A673 (cell line): ENCODE results near the gene WDR54. TPM values are rescaled to one million over a fixed set of nuclear protein-coding genes. Genes with fewer than 3 reads are reported as not detected.

Experiments used
- Bru-seq: library from RNA; stranded (reverse); fragments of 400-500 nt; gene quantifications from one replicate; lab custom pipeline; 2021; lab: Mats Ljungman, UMichigan
- BruChase-seq, 2 experiments: library from RNA; stranded (reverse); fragments of 400-500 nt; gene quantifications; one replicate each; lab custom pipeline; 2021; lab: Mats Ljungman, UMichigan
- BruUV-seq: library from RNA; stranded (reverse); fragments of 400-500 nt; replicated peaks from 2 replicates; lab custom pipeline; 2021; lab: Mats Ljungman, UMichigan
- CTCF ChIA-PET: fragments of 300-600 bp; sonication (Branson Sonifier 250); formaldehyde crosslinking; loops from one replicate; lab custom pipeline; 2022; ENCODE audit warnings: antibody characterized with exemption; lab: Charles Lee
- POLR2A ChIA-PET: fragments of 300-600 bp; sonication (Branson Sonifier 250); formaldehyde crosslinking; loops from one replicate; lab custom pipeline; 2022; ENCODE audit warnings: antibody characterized with exemption; ENCODE audit not compliant: low non-redundant PET; lab: Charles Lee
- DNase-seq: peaks from one replicate; pipeline ENCODE4 v3.0.0-alpha.2; 2015; ENCODE audit warnings: low spot score
- H3K27ac ChIP-seq: fragments of 200-600 bp; sonication (generic); 2 replicates; pipeline ENCODE4 v1.5.1; 2016; ENCODE audit warnings: mixed run types, low read depth, mild to moderate bottlenecking, mixed read lengths, antibody characterized with exemption, low read length; ENCODE audit not compliant: poor library complexity, severe bottlenecking
- H3K27me3 ChIP-seq: fragments of 200-600 bp; sonication (generic); replicated peaks from 2 replicates; pipeline ENCODE4 v1.6.1; 2017; ENCODE audit warnings: mixed run types, low read depth, mild to moderate bottlenecking, mixed read lengths, antibody characterized with exemption, low read length; ENCODE audit not compliant: insufficient read depth, poor library complexity
- H3K36me3 ChIP-seq: fragments of 200-600 bp; sonication (generic); 2 replicates; pipeline ENCODE4 v1.6.1; 2016; ENCODE audit warnings: mixed run types, mild to moderate bottlenecking, mixed read lengths, antibody characterized with exemption, low read length; ENCODE audit not compliant: insufficient read depth, poor library complexity, severe bottlenecking
- H3K4me1 ChIP-seq: fragments of 200-600 bp; sonication (generic); 2 replicates; pipeline ENCODE4 v1.6.1; 2017; ENCODE audit warnings: mixed run types, mild to moderate bottlenecking, mixed read lengths, antibody characterized with exemption, low read length; ENCODE audit not compliant: insufficient read depth, poor library complexity, severe bottlenecking
- H3K4me3 ChIP-seq: fragments of 200-600 bp; sonication (generic); 2 replicates; pipeline ENCODE4 v1.5.1; 2016; ENCODE audit warnings: low read depth, mixed run types, mild to moderate bottlenecking, mixed read lengths, low read length; ENCODE audit not compliant: poor library complexity, severe bottlenecking
- H3K9me3 ChIP-seq: fragments of 200-600 bp; sonication (generic); 2 replicates; pipeline ENCODE4 v1.6.1; 2016; ENCODE audit warnings: mixed run types, low read depth, mild to moderate bottlenecking, mixed read lengths, antibody characterized with exemption, low read length; ENCODE audit not compliant: poor library complexity, severe bottlenecking
- CTCF ChIP-seq: fragments of 300-800, 200-600 bp; sonication (generic); conservative IDR thresholded peaks from 2 replicates; pipeline ENCODE4 v1.5.1; 2017; ENCODE audit warnings: low read depth, mild to moderate bottlenecking, antibody characterized with exemption, low read length, moderate library complexity, mixed read lengths
- EZH2 ChIP-seq: fragments of 200-600 bp; sonication (generic); IDR thresholded peaks from 2 replicates; pipeline ENCODE4 v1.6.1; 2017; ENCODE audit warnings: borderline replicate concordance, low read depth, mild to moderate bottlenecking, mixed read lengths, antibody characterized with exemption, low read length; ENCODE audit not compliant: poor library complexity, severe bottlenecking
- intact Hi-C: fragments of 100-400 bp; cut with micrococcal nuclease; formaldehyde crosslinking; loops from one replicate; pipeline ENCODE4 v1.10.0; 2022; ENCODE audit not compliant: unreplicated experiment
- long read RNA-seq: library from polyadenylated mRNA; stranded (forward); transcript quantifications from one replicate; pipeline ENCODE4 v2.0.0, GENCODE V29; 2022
- total RNA-seq: library from RNA; stranded (reverse); gene quantifications from 2 replicates; pipeline ENCODE4 v1.2.3, GENCODE V29; 2021

The WDR54 gene
- total RNA-seq (41.1 and 51.1 TPM in 2 replicates), Bru-seq, nascent RNA (percentile 57 among the genes with signal in this experiment), BruChase-seq, experiment 1, labeled RNA remaining after a 2-hour chase (percentile 58 among the genes with signal in this experiment), BruChase-seq, experiment 2, labeled RNA remaining after a 6-hour chase (percentile 57 among the genes with signal in this experiment)
- long read RNA-seq, transcript WDR54-210 (10 exons, 1,046 nt), result minor isoform, 5 of 103 reads
- long read RNA-seq, transcript WDR54-201 (10 exons, 1,147 nt), result major isoform, 70 of 103 reads
- long read RNA-seq, partial matches to known transcripts, result 7 of 103 reads
- long read RNA-seq, other reads (novel, unspliced or antisense), result 17 of 103 reads

GRCh38 chr2:74421221-74421870 is at the start of gene WDR54, which contains the start of gene C2orf81:
TSS of gene WDR54 (plus strand) at chr2:74421730. CDS start at chr2:74422154, 424 bp downstream.
TSS of gene C2orf81 (minus strand) at chr2:74421619. CDS start at chr2:74421560, 59 bp downstream.
- TF ChIP-seq CTCF, result no peak
- TF ChIP-seq EZH2, result no peak
- intact Hi-C loops, result no loop called here

GRCh38 chr2:74372674-74373073 is 48.9 kb upstream of the WDR54 start:
- ChIA-PET CTCF (no interaction called here), POLR2A (no interaction called here)
- BruUV-seq, result no TSS peak
- Histone ChIP-seq H3K4me1 (peaks cover 16% of the 10 kb centered on the region), H3K36me3 (peaks cover 34% of the 10 kb centered on the region), H3K9me3 (no peaks in the 10 kb centered on the region), H3K4me3 (no peak overlapping the region), H3K27ac (no peak overlapping the region), H3K27me3 (no peaks in the 10 kb centered on the region)
- TF ChIP-seq CTCF, result no peak
- no peak for TF ChIP-seq EZH2
- intact Hi-C loops, result no loop called here
- no peak for DNase-seq

More at GRCh38 chr2:74421221-74421870, at the start of gene WDR54, which contains the start of gene C2orf81:
- no TSS peak for BruUV-seq
- ChIA-PET POLR2A (no interaction called here), CTCF (no interaction called here)
- H3K9me3 ChIP-seq, result no peaks in the 10 kb centered on the region
- peaks cover 6% of the 10 kb centered on the region for H3K36me3 ChIP-seq
- H3K27me3 ChIP-seq, result no peaks in the 10 kb centered on the region
- H3K4me1 ChIP-seq, result peaks cover 4% of the 10 kb centered on the region
- peak; percentile 95 for DNase-seq
- H3K27ac ChIP-seq, result no peak within 1 kb of the TSS
- H3K4me3 ChIP-seq, result peak within 1 kb of the TSS; percentile 72

- Histone ChIP-seq H3K4me3 (no peak overlapping the region), H3K36me3 (peaks cover 34% of the 10 kb centered on the region), H3K27ac (peak overlapping the region; percentile 37), H3K9me3 (no peaks in the 10 kb centered on the region), H3K27me3 (no peaks in the 10 kb centered on the region), H3K4me1 (peaks cover 16% of the 10 kb centered on the region)
- intact Hi-C loops, result no loop called here
- ChIA-PET POLR2A (no interaction called here), CTCF (no interaction called here)
- peak; percentile 37 for DNase-seq
- no TSS peak for BruUV-seq
- TF ChIP-seq CTCF, result no peak
- TF ChIP-seq EZH2, result no peak
These were observed 48.3 kb upstream of the WDR54 start for GRCh38 chr2:74373221-74373676.
